HepG2 (cell line): ENCODE measurements around the gene ACSBG1. TPM values are rescaled to one million over a fixed set of nuclear protein-coding genes. Genes with fewer than 3 reads are reported as not detected.

Experiments used
- ADNP ChIP-seq: sonication (generic); formaldehyde crosslinking; IDR thresholded peaks from 2 replicates; pipeline ENCODE4 v1.4.0; 2020; ENCODE audit warnings: missing genetic modification reagents
- CREBL2 ChIP-seq: sonication (generic); formaldehyde crosslinking; IDR thresholded peaks from 2 replicates; pipeline ENCODE4 v1.8.1; 2023; ENCODE audit warnings: missing genetic modification reagents, mild to moderate bottlenecking, borderline replicate concordance
- HDAC2 ChIP-seq: sonication (generic); formaldehyde crosslinking; IDR thresholded peaks from 2 replicates; pipeline ENCODE4 v1.4.0; 2020; ENCODE audit warnings: missing genetic modification reagents
- KLF13 ChIP-seq: sonication (generic); formaldehyde crosslinking; IDR thresholded peaks from 2 replicates; pipeline ENCODE4 v1.4.0; 2020; ENCODE audit warnings: mild to moderate bottlenecking, missing genetic modification reagents
- MYC ChIP-seq: sonication (generic); formaldehyde crosslinking; IDR thresholded peaks from 2 replicates; pipeline ENCODE4 v1.9.0; 2021; ENCODE audit warnings: missing genetic modification reagents, borderline replicate concordance
- ONECUT2 ChIP-seq: sonication (generic); formaldehyde crosslinking; IDR thresholded peaks from 2 replicates; pipeline ENCODE4 v1.4.0; 2020; ENCODE audit warnings: missing genetic modification reagents
- PCBP1 ChIP-seq: fragments of 200-400 bp; formaldehyde crosslinking; IDR thresholded peaks from 2 replicates; pipeline ENCODE4 v1.6.1; 2017; ENCODE audit warnings: mild to moderate bottlenecking, low read depth, low read length, borderline replicate concordance
- PCBP2 ChIP-seq: fragments of 200-400 bp; formaldehyde crosslinking; optimal IDR thresholded peaks from 2 replicates; pipeline ENCODE3; 2018; ENCODE audit warnings: low read length, low read depth; ENCODE audit not compliant: poor library complexity, severe bottlenecking
- SALL2 ChIP-seq: sonication (generic); formaldehyde crosslinking; IDR thresholded peaks from 2 replicates; pipeline ENCODE4 v1.8.1; 2023; ENCODE audit warnings: mild to moderate bottlenecking, missing genetic modification reagents, inconsistent platforms
- SNRNP70 ChIP-seq: fragments of 200-400 bp; formaldehyde crosslinking; IDR thresholded peaks from 2 replicates; pipeline ENCODE4 v1.6.1; 2017; ENCODE audit warnings: mild to moderate bottlenecking, low read depth, low read length, moderate library complexity
- ZGPAT ChIP-seq: IDR thresholded peaks from 2 replicates; pipeline ENCODE4 v1.6.1; 2016; ENCODE audit warnings: mild to moderate bottlenecking
- ZNF616 ChIP-seq: sonication (generic); formaldehyde crosslinking; IDR thresholded peaks from 2 replicates; pipeline ENCODE4 v1.5.0; 2020; ENCODE audit warnings: low read depth, mild to moderate bottlenecking, missing genetic modification reagents
- ZNF720 ChIP-seq: sonication (generic); formaldehyde crosslinking; IDR thresholded peaks from 2 replicates; pipeline ENCODE4 v1.4.0; 2020; ENCODE audit warnings: missing genetic modification reagents
- polyA plus RNA-seq, 8 experiments: library from polyadenylated mRNA; depleted of rRNA in 3 of 8; stranded (reverse) in 7 of 8; unstranded in 1 of 8; fragments of >200 nt; fragmentation: Illumina TruSeq in 4 of 8; extraction: Trizol in 4 of 8; gene quantifications; 2 replicates each; pipeline versions ENCODE4 v1.2.1 to v1.2.3, GENCODE V29; 2011 to 2016; ENCODE audit warnings: low read depth in 4 of 8, missing spikeins in 1 of 8, mixed read lengths in 1 of 8; ENCODE audit not compliant: insufficient read depth in 1 of 8
- total RNA-seq, 5 experiments: library from RNA; depleted of rRNA; stranded (reverse); fragments of >200 nt; fragmentation: Illumina TruSeq; extraction: Trizol; gene quantifications; 2 replicates each; pipeline ENCODE4 v1.2.3, GENCODE V29; 2016; ENCODE audit warnings: low read depth in 1 of 5
- TF ChIP-seq, protein P1 (sequence below): sonication (generic); formaldehyde crosslinking; IDR thresholded peaks from 2 replicates; pipeline ENCODE4 v1.4.0; 2020; ENCODE audit warnings: mild to moderate bottlenecking, missing genetic modification reagents
- TF ChIP-seq, protein P2 (sequence below): sonication (generic); formaldehyde crosslinking; IDR thresholded peaks from 2 replicates; pipeline ENCODE4 v1.8.0; 2022; ENCODE audit warnings: mild to moderate bottlenecking, missing genetic modification reagents; ENCODE audit not compliant: insufficient replicate concordance
- TF ChIP-seq, protein P3 (sequence below): sonication (generic); formaldehyde crosslinking; IDR thresholded peaks from 2 replicates; pipeline ENCODE4 v1.8.0; 2022; ENCODE audit warnings: missing genetic modification reagents, mild to moderate bottlenecking, moderate library complexity, borderline replicate concordance
- TF ChIP-seq, protein P4 (sequence below): sonication (generic); formaldehyde crosslinking; IDR thresholded peaks from 2 replicates; pipeline ENCODE4 v1.4.0; 2020; ENCODE audit warnings: missing genetic modification reagents

Gene ACSBG1
- total and polyA plus RNA-seq, 2 of the 13 experiments (the other 11 are each of a cell fraction or from before 2014, with no cell fraction given), result 0.35 to 0.81 TPM

GRCh38 chr15:78149068-78149804, 85.1 kb downstream of the ACSBG1 start, which contains the start of gene IDH3A (continued):
- TF ChIP-seq SNRNP70 (no peak), KLF13 (CRISPR knock-in tag) (no peak), CREBL2 (CRISPR knock-in tag) (0 out of 2 replicates have a peak, but pooled peaks have one; percentile 22), HDAC2 (no peak), SALL2 (CRISPR knock-in tag) (no peak), MYC (CRISPR knock-in tag) (peak; percentile 76), ZGPAT (CRISPR knock-in tag) (peak; percentile 49), PCBP2 (no peak), ONECUT2 (no peak), ZNF720 (no peak), ZNF616 (CRISPR knock-in tag) (no peak), ADNP (CRISPR knock-in tag) (no peak), PCBP1 (no peak)
- TF ChIP-seq, protein P1, sequence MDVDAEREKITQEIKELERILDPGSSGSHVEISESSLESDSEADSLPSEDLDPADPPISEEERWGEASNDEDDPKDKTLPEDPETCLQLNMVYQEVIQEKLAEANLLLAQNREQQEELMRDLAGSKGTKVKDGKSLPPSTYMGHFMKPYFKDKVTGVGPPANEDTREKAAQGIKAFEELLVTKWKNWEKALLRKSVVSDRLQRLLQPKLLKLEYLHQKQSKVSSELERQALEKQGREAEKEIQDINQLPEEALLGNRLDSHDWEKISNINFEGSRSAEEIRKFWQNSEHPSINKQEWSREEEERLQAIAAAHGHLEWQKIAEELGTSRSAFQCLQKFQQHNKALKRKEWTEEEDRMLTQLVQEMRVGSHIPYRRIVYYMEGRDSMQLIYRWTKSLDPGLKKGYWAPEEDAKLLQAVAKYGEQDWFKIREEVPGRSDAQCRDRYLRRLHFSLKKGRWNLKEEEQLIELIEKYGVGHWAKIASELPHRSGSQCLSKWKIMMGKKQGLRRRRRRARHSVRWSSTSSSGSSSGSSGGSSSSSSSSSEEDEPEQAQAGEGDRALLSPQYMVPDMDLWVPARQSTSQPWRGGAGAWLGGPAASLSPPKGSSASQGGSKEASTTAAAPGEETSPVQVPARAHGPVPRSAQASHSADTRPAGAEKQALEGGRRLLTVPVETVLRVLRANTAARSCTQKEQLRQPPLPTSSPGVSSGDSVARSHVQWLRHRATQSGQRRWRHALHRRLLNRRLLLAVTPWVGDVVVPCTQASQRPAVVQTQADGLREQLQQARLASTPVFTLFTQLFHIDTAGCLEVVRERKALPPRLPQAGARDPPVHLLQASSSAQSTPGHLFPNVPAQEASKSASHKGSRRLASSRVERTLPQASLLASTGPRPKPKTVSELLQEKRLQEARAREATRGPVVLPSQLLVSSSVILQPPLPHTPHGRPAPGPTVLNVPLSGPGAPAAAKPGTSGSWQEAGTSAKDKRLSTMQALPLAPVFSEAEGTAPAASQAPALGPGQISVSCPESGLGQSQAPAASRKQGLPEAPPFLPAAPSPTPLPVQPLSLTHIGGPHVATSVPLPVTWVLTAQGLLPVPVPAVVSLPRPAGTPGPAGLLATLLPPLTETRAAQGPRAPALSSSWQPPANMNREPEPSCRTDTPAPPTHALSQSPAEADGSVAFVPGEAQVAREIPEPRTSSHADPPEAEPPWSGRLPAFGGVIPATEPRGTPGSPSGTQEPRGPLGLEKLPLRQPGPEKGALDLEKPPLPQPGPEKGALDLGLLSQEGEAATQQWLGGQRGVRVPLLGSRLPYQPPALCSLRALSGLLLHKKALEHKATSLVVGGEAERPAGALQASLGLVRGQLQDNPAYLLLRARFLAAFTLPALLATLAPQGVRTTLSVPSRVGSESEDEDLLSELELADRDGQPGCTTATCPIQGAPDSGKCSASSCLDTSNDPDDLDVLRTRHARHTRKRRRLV, result no peak
- TF ChIP-seq, protein P2, sequence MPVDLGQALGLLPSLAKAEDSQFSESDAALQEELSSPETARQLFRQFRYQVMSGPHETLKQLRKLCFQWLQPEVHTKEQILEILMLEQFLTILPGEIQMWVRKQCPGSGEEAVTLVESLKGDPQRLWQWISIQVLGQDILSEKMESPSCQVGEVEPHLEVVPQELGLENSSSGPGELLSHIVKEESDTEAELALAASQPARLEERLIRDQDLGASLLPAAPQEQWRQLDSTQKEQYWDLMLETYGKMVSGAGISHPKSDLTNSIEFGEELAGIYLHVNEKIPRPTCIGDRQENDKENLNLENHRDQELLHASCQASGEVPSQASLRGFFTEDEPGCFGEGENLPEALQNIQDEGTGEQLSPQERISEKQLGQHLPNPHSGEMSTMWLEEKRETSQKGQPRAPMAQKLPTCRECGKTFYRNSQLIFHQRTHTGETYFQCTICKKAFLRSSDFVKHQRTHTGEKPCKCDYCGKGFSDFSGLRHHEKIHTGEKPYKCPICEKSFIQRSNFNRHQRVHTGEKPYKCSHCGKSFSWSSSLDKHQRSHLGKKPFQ (CRISPR knock-in tag), result no peak
- TF ChIP-seq, protein P3, sequence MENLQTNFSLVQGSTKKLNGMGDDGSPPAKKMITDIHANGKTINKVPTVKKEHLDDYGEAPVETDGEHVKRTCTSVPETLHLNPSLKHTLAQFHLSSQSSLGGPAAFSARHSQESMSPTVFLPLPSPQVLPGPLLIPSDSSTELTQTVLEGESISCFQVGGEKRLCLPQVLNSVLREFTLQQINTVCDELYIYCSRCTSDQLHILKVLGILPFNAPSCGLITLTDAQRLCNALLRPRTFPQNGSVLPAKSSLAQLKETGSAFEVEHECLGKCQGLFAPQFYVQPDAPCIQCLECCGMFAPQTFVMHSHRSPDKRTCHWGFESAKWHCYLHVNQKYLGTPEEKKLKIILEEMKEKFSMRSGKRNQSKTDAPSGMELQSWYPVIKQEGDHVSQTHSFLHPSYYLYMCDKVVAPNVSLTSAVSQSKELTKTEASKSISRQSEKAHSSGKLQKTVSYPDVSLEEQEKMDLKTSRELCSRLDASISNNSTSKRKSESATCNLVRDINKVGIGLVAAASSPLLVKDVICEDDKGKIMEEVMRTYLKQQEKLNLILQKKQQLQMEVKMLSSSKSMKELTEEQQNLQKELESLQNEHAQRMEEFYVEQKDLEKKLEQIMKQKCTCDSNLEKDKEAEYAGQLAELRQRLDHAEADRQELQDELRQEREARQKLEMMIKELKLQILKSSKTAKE (CRISPR knock-in tag), result no peak
- TF ChIP-seq, protein P4, sequence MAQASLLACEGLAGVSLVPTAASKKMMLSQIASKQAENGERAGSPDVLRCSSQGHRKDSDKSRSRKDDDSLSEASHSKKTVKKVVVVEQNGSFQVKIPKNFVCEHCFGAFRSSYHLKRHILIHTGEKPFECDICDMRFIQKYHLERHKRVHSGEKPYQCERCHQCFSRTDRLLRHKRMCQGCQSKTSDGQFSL (CRISPR knock-in tag), result 0 out of 2 replicates have a peak, but pooled peaks have one; percentile 43
